Measurements from ENCODE around the gene GHSR. TPM values are rescaled to one million over a fixed set of nuclear protein-coding genes. Genes with fewer than 3 reads are reported as not detected.

Gene GHSR
- total RNA-seq, 1 experiment from 2014 or later, result not detected

GRCh38 chr3:172438186-172438585 is 10.1 kb downstream of the GHSR start:
- H3K4me3 ChIP-seq (ENCODE audit: low read depth in 2 of 2, low read length in 2 of 2), result no peak overlapping the region
- ATAC-seq (no peak), DNase-seq (ENCODE audit: low read depth, low spot score) (no peak)
- H3K27me3 ChIP-seq (ENCODE audit: control insufficient read depth, insufficient read depth, low read length), result peaks cover 8% of the 10 kb centered on the region
- H3K27ac ChIP-seq (ENCODE audit: low read length), result no peak overlapping the region
- CTCF ChIA-PET, result no interaction called here
- H3K4me1 ChIP-seq (ENCODE audit: control insufficient read depth, insufficient read depth, low read length), result no peaks in the 10 kb centered on the region
- H3K36me3 ChIP-seq (ENCODE audit: control insufficient read depth, insufficient read depth, low read length), result no peaks in the 10 kb centered on the region
- no TSS peak for BruUV-seq (replicated peaks)
- no peaks in the 10 kb centered on the region for H3K9me3 ChIP-seq (ENCODE audit: control insufficient read depth, insufficient read depth, low read depth, low read length)
- in situ Hi-C loops (cut with HindIII; ENCODE audit: low pct_unique_long_range_greater_than_20kb, low sequenced_read_pairs) (no loop called here), intact Hi-C loops (cut with micrococcal nuclease; ENCODE audit: unreplicated experiment) (no loop called here)
- TF ChIP-seq TCF7L2 (IDR thresholded peaks at IDR 0.05; ENCODE audit: low read depth, low read length) (no peak), SIN3A (IDR thresholded peaks at IDR 0.05; ENCODE audit: borderline replicate concordance, insufficient read depth, low read depth, low read length) (no peak), REST (IDR thresholded peaks at IDR 0.05; ENCODE audit: insufficient read depth in 1 of 2, low read depth in 2 of 2, low read length in 1 of 2) (no peak), CTCF (IDR thresholded peaks at IDR 0.05) (no peak), POLR2AphosphoS5 (IDR thresholded peaks at IDR 0.05; ENCODE audit: low read depth, low read length) (no peak)
- POLR2A ChIA-PET, result no interaction called here

- in situ Hi-C loops (cut with HindIII; ENCODE audit: low pct_unique_long_range_greater_than_20kb, low sequenced_read_pairs), result no loop called here
Observed at GRCh38 chr3:172437713-172438112, 10.5 kb downstream of the GHSR start.

More at GRCh38 chr3:172437713-172438112, 10.5 kb downstream of the GHSR start:
- H3K9me3 ChIP-seq (ENCODE audit: control insufficient read depth, insufficient read depth, low read depth, low read length), result no peaks in the 10 kb centered on the region
- no peak overlapping the region for H3K4me3 ChIP-seq (ENCODE audit: low read depth in 2 of 2, low read length in 2 of 2)
- intact Hi-C loops (cut with micrococcal nuclease; ENCODE audit: unreplicated experiment), result no loop called here
- TF ChIP-seq POLR2AphosphoS5 (IDR thresholded peaks at IDR 0.05; ENCODE audit: low read depth, low read length) (no peak), SIN3A (IDR thresholded peaks at IDR 0.05; ENCODE audit: borderline replicate concordance, insufficient read depth, low read depth, low read length) (no peak), CTCF (IDR thresholded peaks at IDR 0.05) (no peak), REST (IDR thresholded peaks at IDR 0.05; ENCODE audit: insufficient read depth in 1 of 2, low read depth in 2 of 2, low read length in 1 of 2) (no peak), TCF7L2 (IDR thresholded peaks at IDR 0.05; ENCODE audit: low read depth, low read length) (no peak)
- CTCF ChIA-PET, result no interaction called here
- H3K36me3 ChIP-seq (ENCODE audit: control insufficient read depth, insufficient read depth, low read length), result no peaks in the 10 kb centered on the region
- ATAC-seq (no peak), DNase-seq (ENCODE audit: low read depth, low spot score) (no peak)
- no TSS peak for BruUV-seq (replicated peaks)
- no peaks in the 10 kb centered on the region for H3K4me1 ChIP-seq (ENCODE audit: control insufficient read depth, insufficient read depth, low read length)
- H3K27me3 ChIP-seq (ENCODE audit: control insufficient read depth, insufficient read depth, low read length), result peaks cover 5% of the 10 kb centered on the region
- POLR2A ChIA-PET, result no interaction called here
- H3K27ac ChIP-seq (ENCODE audit: low read length), result no peak overlapping the region
